HG02943 (cell line): ENCODE results near the gene EXOG.

Source experiments
- ATAC-seq: cut with Tn5 transposase; IDR thresholded peaks from one replicate; pipeline ENCODE4 v1.9.1; 2021; ENCODE audit warnings: mild to moderate bottlenecking, low read depth, moderate library complexity; ENCODE audit not compliant: unreplicated experiment

The EXOG gene

GRCh38 chr3:38507120-38507519, 11.0 kb downstream of the EXOG start:
- peak; percentile 95 for ATAC-seq

- no peak for ATAC-seq
Measured at GRCh38 chr3:38509732-38510131, 13.6 kb downstream of the EXOG start.

GRCh38 chr3:38510631-38511030, 14.5 kb downstream of the EXOG start:
- no peak for ATAC-seq

- no peak for ATAC-seq
Measured at GRCh38 chr3:38511546-38511945, 15.4 kb downstream of the EXOG start.

GRCh38 chr3:38515367-38515766, 19.2 kb downstream of the EXOG start:
- ATAC-seq: no peak

GRCh38 chr3:38516669-38517068, 20.5 kb downstream of the EXOG start:
- ATAC-seq: no peak

GRCh38 chr3:38519000-38519399, 22.9 kb downstream of the EXOG start:
- no peak for ATAC-seq

GRCh38 chr3:38519651-38520050, 23.5 kb downstream of the EXOG start:
- no peak for ATAC-seq

GRCh38 chr3:38521391-38521987, 25.3 kb downstream of the EXOG start:
- ATAC-seq: no peak

- no peak for ATAC-seq
Measured at GRCh38 chr3:38522002-38522401, 25.9 kb downstream of the EXOG start.

- ATAC-seq: no peak
Measured at GRCh38 chr3:38524141-38524739, 28.1 kb downstream of the EXOG start.

- no peak for ATAC-seq
Measured at GRCh38 chr3:38526792-38527191, 30.7 kb downstream of the EXOG start.

GRCh38 chr3:38528457-38528856, 32.3 kb downstream of the EXOG start:
- no peak for ATAC-seq

GRCh38 chr3:38532529-38532928, 36.4 kb downstream of the EXOG start:
- no peak for ATAC-seq

- ATAC-seq: no peak
Measured at GRCh38 chr3:38533285-38533976, 37.3 kb downstream of the EXOG start.

GRCh38 chr3:38534180-38534579, 38.0 kb downstream of the EXOG start:
- no peak for ATAC-seq

- ATAC-seq: no peak
Measured at GRCh38 chr3:38534604-38535003, 38.5 kb downstream of the EXOG start.

- ATAC-seq: no peak
Measured at GRCh38 chr3:38536671-38537070, 40.5 kb downstream of the EXOG start.

- ATAC-seq: no peak
Measured at GRCh38 chr3:38538773-38539353, 42.7 kb downstream of the EXOG start.

- ATAC-seq: no peak
Measured at GRCh38 chr3:38541806-38542205, 45.7 kb downstream of the EXOG start.

- no peak for ATAC-seq
Measured at GRCh38 chr3:38542401-38543298, 46.5 kb downstream of the EXOG start.
